HepG2 (cell line): ENCODE measurements around the gene TM6SF1. TPM values are rescaled to one million over a fixed set of nuclear protein-coding genes. Genes with fewer than 3 reads are reported as not detected.
A peak's percentile ranks its signal among the peaks of the same experiment; 100 is the strongest.

Source experiments
- ATF3 ChIP-seq: sonication (generic); formaldehyde crosslinking; IDR thresholded peaks from 2 replicates; pipeline ENCODE4 v1.4.0; 2020; ENCODE audit warnings: missing genetic modification reagents
- ATF7-NPFF ChIP-seq: sonication (generic); formaldehyde crosslinking; IDR thresholded peaks from 2 replicates; pipeline ENCODE4 v1.8.1; 2023; ENCODE audit warnings: mild to moderate bottlenecking, low read depth, missing genetic modification reagents, moderate library complexity
- DBP ChIP-seq: sonication (generic); formaldehyde crosslinking; IDR thresholded peaks from 2 replicates; pipeline ENCODE4 v1.4.0; 2020; ENCODE audit warnings: missing genetic modification reagents; ENCODE audit errors: not compliant biosample characterization
- DDIT3 ChIP-seq: sonication (generic); formaldehyde crosslinking; IDR thresholded peaks from 2 replicates; pipeline ENCODE4 v1.4.0; 2020; ENCODE audit warnings: mild to moderate bottlenecking, missing genetic modification reagents
- DMTF1 ChIP-seq: sonication (generic); formaldehyde crosslinking; IDR thresholded peaks from 2 replicates; pipeline ENCODE4 v1.4.0; 2020; ENCODE audit warnings: mild to moderate bottlenecking, missing genetic modification reagents
- EHMT2 ChIP-seq: fragments of 200-600 bp; sonication (generic); IDR thresholded peaks from 2 replicates; pipeline ENCODE4 v1.7.0; 2017; ENCODE audit warnings: antibody characterized with exemption, low read depth, low read length, borderline replicate concordance
- ETS1 ChIP-seq: sonication (generic); formaldehyde crosslinking; IDR thresholded peaks from 2 replicates; pipeline ENCODE4 v1.4.0; 2020; ENCODE audit warnings: missing genetic modification reagents
- GATA4 ChIP-seq: sonication (generic); IDR thresholded peaks from 2 replicates; pipeline ENCODE4 v1.6.1; 2016; ENCODE audit warnings: antibody characterized with exemption, low read depth, borderline replicate concordance
- GLI4 ChIP-seq: sonication (generic); formaldehyde crosslinking; IDR thresholded peaks from 2 replicates; pipeline ENCODE4 v1.5.1; 2020; ENCODE audit warnings: missing genetic modification reagents, mild to moderate bottlenecking, moderate library complexity, borderline replicate concordance
- GTF2F1 ChIP-seq: fragments of 150-350 bp; IDR thresholded peaks from 2 replicates; pipeline ENCODE4 v1.6.1; 2014; ENCODE audit warnings: low read length
- NAIF1 ChIP-seq: sonication (generic); formaldehyde crosslinking; IDR thresholded peaks from 2 replicates; pipeline ENCODE4 v1.5.0; 2020; ENCODE audit warnings: mild to moderate bottlenecking, missing genetic modification reagents, borderline replicate concordance
- NFKBIZ ChIP-seq: IDR thresholded peaks from 2 replicates; pipeline ENCODE4 v1.6.1; 2018; ENCODE audit warnings: missing genetic modification reagents, missing compliant biosample characterization
- NR2F1 ChIP-seq, 2 experiments: fragments of 450-650 bp in 1 of 2; formaldehyde crosslinking in 1 of 2; IDR thresholded peaks; 2 replicates each; pipeline versions ENCODE4 v1.5.0 to v1.6.1; 2016 to 2020; ENCODE audit warnings: mild to moderate bottlenecking in 1 of 2, missing compliant biosample characterization in 1 of 2, missing genetic modification reagents in 1 of 2, moderate library complexity in 1 of 2
- NR2F2 ChIP-seq: IDR thresholded peaks from 2 replicates; pipeline ENCODE4 v1.6.1; 2012; ENCODE audit warnings: low read depth, inconsistent platforms, borderline replicate concordance
- TFDP2 ChIP-seq: sonication (generic); formaldehyde crosslinking; IDR thresholded peaks from 2 replicates; pipeline ENCODE4 v1.4.0; 2020; ENCODE audit warnings: missing genetic modification reagents
- TSC22D2 ChIP-seq: sonication (generic); formaldehyde crosslinking; IDR thresholded peaks from 2 replicates; pipeline ENCODE4 v1.5.1; 2020; ENCODE audit warnings: missing genetic modification reagents, mild to moderate bottlenecking, borderline replicate concordance
- ZBTB8A ChIP-seq: sonication (generic); formaldehyde crosslinking; IDR thresholded peaks from 2 replicates; pipeline ENCODE4 v1.4.0; 2020; ENCODE audit warnings: mild to moderate bottlenecking, low read depth, missing genetic modification reagents, borderline replicate concordance
- ZFP62 ChIP-seq: sonication (generic); formaldehyde crosslinking; IDR thresholded peaks from 2 replicates; pipeline ENCODE4 v1.4.0; 2020; ENCODE audit warnings: missing genetic modification reagents
- ZNF143 ChIP-seq: sonication (generic); formaldehyde crosslinking; IDR thresholded peaks from 2 replicates; pipeline ENCODE4 v1.4.0; 2020; ENCODE audit warnings: missing genetic modification reagents
- ZNF496 ChIP-seq: sonication (generic); formaldehyde crosslinking; IDR thresholded peaks from 2 replicates; pipeline ENCODE4 v1.8.1; 2023; ENCODE audit warnings: mild to moderate bottlenecking, moderate library complexity, missing genetic modification reagents; ENCODE audit not compliant: insufficient replicate concordance
- ZNF567 ChIP-seq: sonication (generic); formaldehyde crosslinking; IDR thresholded peaks from 2 replicates; pipeline ENCODE4 v1.8.1; 2023; ENCODE audit warnings: mild to moderate bottlenecking, missing genetic modification reagents, borderline replicate concordance
- ZNF878 ChIP-seq: sonication (generic); formaldehyde crosslinking; IDR thresholded peaks from 2 replicates; pipeline ENCODE4 v1.8.1; 2023; ENCODE audit warnings: mild to moderate bottlenecking, missing genetic modification reagents, moderate library complexity
- polyA plus RNA-seq, 8 experiments: library from polyadenylated mRNA; depleted of rRNA in 3 of 8; stranded (reverse) in 7 of 8; unstranded in 1 of 8; fragments of >200 nt; fragmentation: Illumina TruSeq in 4 of 8; extraction: Trizol in 4 of 8; gene quantifications; 2 replicates each; pipeline versions ENCODE4 v1.2.1 to v1.2.3, GENCODE V29; 2011 to 2016; ENCODE audit warnings: low read depth in 4 of 8, missing spikeins in 1 of 8, mixed read lengths in 1 of 8; ENCODE audit not compliant: insufficient read depth in 1 of 8
- total RNA-seq, 5 experiments: library from RNA; depleted of rRNA; stranded (reverse); fragments of >200 nt; fragmentation: Illumina TruSeq; extraction: Trizol; gene quantifications; 2 replicates each; pipeline ENCODE4 v1.2.3, GENCODE V29; 2016; ENCODE audit warnings: low read depth in 1 of 5

Gene TM6SF1
- total and polyA plus RNA-seq, 2 of the 13 experiments (the other 11 are each of a cell fraction or from before 2014, with no cell fraction given) = not detected

- TF ChIP-seq ATF3 (CRISPR knock-in tag) (peak; percentile 48; the same call in 1 of the 2 replicates), NR2F1 (CRISPR knock-in tag; IDR thresholded peaks at IDR 0.05) (no peak), DBP (CRISPR knock-in tag) (no peak), NFKBIZ (CRISPR knock-in tag) (no peak), DMTF1 (CRISPR knock-in tag) (no peak), DDIT3 (CRISPR knock-in tag) (no peak), ZFP62 (CRISPR knock-in tag) (no peak), NAIF1 (CRISPR knock-in tag) (no peak), ATF7-NPFF (0 out of 2 replicates have a peak, but pooled peaks have one; percentile 61), ZBTB8A (CRISPR knock-in tag) (no peak), ETS1 (no peak), NR2F2 (no peak; the same call in 1 of the 2 replicates), ZNF496 (CRISPR knock-in tag) (no peak), GTF2F1 (no peak), ZNF143 (CRISPR knock-in tag) (peak; percentile 83), EHMT2 (no peak), ZNF878 (no peak; the same call in 1 of the 2 replicates), TSC22D2 (CRISPR knock-in tag) (no peak), ZNF567 (no peak), GATA4 (peak; percentile 76; the same call in 1 of the 2 replicates), TFDP2 (CRISPR knock-in tag) (peak; percentile 78), GLI4 (peak; percentile 83; the same call in 1 of the 2 replicates)
Observed at GRCh38 chr15:83066734-83067637, 40.5 kb upstream of the TM6SF1 start, which contains the start of gene BTBD1 (continued).
